Astrocyte of the cerebellum (primary cell): ENCODE data around the gene DEPP1.

Experiments used
- DNase-seq: peaks from one replicate; pipeline ENCODE4 v3.0.0-alpha.2; 2011; ENCODE audit warnings: low read depth
- H3K4me3 ChIP-seq: 2 replicates; pipeline ENCODE4 v1.5.1; 2011; ENCODE audit warnings: mild to moderate bottlenecking, low read depth, low read length, moderate library complexity
- in situ Hi-C: cut with HindIII; loops from 2 replicates; pipeline ENCODE4 v1.10.0; 2017; ENCODE audit warnings: low sequenced_read_pairs
- TF ChIP-seq, protein P1 (sequence below): IDR thresholded peaks from 2 replicates; pipeline ENCODE4 v1.5.1; 2012; ENCODE audit warnings: low read length, low read depth, moderate library complexity, mild to moderate bottlenecking; ENCODE audit errors: missing control alignments

DEPP1 gene

DNA sequence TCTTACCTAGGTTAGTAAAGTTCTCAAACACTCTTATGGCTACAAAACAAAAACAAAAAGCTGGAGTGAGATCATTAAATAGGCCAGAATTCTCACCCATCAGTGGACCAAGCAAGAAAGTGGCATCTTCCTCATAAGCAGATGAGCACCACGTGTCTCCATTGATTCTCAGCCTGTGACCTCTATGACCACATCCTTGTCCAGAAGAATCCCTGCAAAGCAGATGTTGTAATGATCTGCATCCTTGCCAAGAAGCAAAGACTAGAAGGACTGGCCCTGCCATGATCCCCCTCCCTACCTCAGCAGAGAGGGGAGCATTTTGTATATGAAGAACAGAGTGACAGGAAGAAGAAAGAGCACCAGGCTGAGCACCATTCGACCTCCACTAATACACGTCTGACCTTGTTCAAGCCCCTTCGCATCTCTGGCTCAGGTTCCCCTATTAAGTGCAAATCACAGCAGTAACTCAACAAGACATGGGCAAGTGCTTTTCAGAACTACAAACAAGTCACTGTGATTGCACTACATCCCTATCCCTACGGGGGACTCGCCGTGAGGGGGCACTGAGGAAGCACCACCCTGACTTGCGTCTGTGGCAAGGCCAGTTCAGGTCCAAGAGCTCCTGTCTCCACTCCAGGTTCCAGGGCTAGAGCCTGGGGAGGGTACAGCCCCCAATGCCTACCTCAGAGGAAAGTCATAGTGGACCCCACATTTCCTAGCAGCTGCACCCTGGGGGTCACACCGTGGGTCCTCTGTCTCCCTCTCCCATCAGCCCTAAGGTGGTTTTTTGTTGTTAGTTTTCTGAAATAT lies 41.2 kb downstream of the DEPP1 start:
- no peak for DNase-seq
- TF ChIP-seq, protein P1, sequence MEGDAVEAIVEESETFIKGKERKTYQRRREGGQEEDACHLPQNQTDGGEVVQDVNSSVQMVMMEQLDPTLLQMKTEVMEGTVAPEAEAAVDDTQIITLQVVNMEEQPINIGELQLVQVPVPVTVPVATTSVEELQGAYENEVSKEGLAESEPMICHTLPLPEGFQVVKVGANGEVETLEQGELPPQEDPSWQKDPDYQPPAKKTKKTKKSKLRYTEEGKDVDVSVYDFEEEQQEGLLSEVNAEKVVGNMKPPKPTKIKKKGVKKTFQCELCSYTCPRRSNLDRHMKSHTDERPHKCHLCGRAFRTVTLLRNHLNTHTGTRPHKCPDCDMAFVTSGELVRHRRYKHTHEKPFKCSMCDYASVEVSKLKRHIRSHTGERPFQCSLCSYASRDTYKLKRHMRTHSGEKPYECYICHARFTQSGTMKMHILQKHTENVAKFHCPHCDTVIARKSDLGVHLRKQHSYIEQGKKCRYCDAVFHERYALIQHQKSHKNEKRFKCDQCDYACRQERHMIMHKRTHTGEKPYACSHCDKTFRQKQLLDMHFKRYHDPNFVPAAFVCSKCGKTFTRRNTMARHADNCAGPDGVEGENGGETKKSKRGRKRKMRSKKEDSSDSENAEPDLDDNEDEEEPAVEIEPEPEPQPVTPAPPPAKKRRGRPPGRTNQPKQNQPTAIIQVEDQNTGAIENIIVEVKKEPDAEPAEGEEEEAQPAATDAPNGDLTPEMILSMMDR = no peak
- no peak overlapping the region for H3K4me3 ChIP-seq
- in situ Hi-C loops = no loop called here

DNA sequence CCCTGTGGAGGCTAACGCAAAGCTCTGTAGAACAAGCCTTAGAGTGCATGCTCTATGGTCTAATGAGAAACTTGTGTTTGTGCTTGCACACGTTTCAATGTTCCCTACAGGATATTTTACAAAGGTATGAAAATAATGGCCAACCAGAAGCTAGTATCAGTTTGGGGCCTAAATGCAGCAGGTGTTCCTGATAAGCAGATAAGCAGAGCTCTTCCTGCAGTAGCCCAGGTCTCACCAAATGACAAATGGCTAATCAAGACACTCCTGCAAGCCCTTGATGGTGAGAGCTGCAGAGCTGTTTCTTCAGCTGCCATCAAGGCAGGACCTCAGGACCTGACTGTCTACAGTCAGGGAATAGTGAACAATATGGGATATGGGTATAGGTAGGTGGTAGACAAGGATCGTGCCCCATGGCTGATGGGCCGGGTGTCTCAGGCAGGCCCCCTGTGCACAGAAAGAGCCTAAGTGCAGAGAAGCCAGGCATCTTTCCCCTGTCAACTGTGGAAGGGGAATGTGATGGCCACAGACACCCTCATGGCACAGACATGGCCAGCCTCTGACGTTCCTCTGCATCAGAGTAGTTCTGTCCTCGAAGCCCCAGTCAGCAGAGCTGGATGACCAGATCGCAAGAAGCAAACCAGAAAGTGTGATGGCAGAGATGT lies 42.2 kb downstream of the DEPP1 start:
- DNase-seq = no peak
- no peak overlapping the region for H3K4me3 ChIP-seq
- TF ChIP-seq, protein P1 = no peak
- in situ Hi-C loops = no loop called here

DNA sequence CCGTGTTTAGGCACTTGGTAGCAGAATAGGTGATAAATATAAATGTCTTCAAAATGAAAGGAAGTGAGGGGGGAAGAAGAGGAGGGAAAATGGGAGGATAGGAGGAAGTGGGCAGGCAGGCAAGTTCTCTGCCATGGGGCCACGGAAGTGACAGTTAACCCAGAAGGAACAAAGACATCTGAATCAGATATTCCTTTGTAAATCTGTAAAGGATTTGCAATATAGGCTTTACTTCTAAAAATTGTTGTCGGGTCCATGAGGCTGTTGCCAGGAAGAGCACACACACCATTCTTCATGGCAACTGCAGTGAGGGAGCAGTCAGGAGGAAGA lies 42.7 kb downstream of the DEPP1 start:
- in situ Hi-C loops = no loop called here
- no peak overlapping the region for H3K4me3 ChIP-seq
- TF ChIP-seq, protein P1 = no peak
- DNase-seq = no peak

DNA sequence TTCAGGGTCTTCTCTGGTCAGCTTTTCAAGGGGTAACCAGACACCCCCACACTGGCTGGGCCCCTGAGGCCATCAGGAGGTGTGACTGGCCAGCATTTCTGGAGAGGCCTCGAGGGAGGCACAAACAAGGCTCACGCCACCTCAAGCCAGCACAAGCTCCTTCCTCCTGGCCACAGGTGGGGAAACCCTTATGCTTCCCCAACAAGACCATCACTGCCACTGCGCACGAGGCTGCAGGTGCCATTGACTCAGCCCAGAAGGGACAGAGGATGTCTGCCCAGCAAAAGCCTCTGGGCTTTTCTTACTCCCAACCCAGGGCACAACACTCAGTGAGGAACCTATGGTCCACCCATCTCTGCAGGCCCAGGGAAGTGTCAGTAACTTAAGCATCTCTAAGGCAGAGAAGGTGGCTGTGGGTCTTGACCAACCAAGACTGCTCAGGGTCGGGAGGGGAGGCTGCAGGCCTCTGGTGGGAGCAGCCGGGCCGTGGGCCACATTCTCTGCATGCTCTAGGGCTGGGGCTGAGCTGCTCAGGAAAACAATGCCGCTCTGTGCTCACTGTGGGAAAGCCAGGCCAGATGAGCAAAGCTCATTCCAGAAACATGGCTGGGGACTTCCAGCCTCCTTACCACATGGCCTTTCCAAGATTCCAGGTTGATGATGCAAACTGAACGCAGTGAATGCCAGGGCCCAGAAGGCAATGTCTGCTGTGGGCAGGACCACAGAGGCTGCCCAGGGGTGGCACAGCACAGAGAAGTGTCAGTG lies 43.2 kb downstream of the DEPP1 start:
- TF ChIP-seq, protein P1 = no peak
- in situ Hi-C loops = no loop called here
- H3K4me3 ChIP-seq = no peak overlapping the region
- DNase-seq = peak; percentile 76

DNA sequence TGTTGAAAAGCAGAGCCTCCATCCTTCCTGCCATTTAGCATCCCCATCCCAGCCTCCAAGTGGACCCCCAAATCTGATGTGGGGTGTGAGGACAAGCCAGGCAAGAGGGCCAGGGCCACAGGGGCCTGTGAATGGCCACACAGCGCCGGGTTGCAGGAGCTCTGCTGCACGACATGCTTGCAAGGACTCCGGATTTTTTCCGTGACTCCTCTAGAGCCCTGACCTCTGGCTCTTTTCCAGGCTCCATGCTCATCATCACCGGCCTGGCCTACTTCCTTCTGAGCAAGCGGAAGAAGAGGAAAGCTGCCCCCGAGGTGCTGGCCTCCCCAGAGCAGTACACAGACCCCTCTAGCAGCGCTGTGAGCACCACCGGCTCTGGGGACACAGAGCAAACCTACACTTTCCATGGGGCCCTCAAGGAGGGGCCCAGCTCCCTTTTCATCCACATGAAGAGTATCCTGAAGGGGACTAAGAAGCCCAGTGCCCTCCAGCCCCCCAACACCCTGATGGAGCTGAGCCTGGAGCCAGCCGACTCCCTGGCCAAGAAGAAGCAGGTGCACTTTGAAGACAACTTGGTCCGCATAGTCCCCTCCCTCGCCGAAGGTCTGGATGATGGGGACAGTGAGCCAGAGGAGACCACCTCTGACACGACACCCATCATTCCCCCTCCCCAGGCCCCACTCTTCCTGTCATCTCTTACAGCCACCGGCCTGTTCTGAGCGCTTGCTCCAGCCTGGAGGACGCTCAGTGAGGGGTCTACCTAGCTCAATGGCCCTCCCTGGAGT lies 44.0 kb downstream of the DEPP1 start:
- no peak for DNase-seq
- TF ChIP-seq, protein P1 = no peak
- in situ Hi-C loops = no loop called here
- no peak overlapping the region for H3K4me3 ChIP-seq
